ENCODE measurements around the gene RBMS1. TPM values are rescaled to one million over a fixed set of nuclear protein-coding genes. Genes with fewer than 3 reads are reported as not detected.

Gene RBMS1
- total RNA-seq, 4 donors from 2014 or later: 86.0 to 110 (median 91.5) TPM

- peaks cover 0 to 6% of the 10 kb centered on the region in 2 donors for H3K36me3 ChIP-seq
- H3K4me1 ChIP-seq: peaks cover 16 to 91% (median 19%) of the 10 kb centered on the region in 3 donors
- no peaks in the 10 kb centered on the region for H3K27me3 ChIP-seq
- WGBS, 2 donors (ENCODE audit: low coverage in 1 of 2): 55% methylated on average over 6 to 7 of the region's 7 CpGs
- TF ChIP-seq POLR2A (IDR thresholded peaks at IDR 0.05): no peak
- TF ChIP-seq POLR2AphosphoS5 (IDR thresholded peaks at IDR 0.05): peak; percentile 39
- peak overlapping the region in 3 of 4 donors; percentile 5 to 24 (median 22) for H3K27ac ChIP-seq
- ATAC-seq: no peak
- H3K9me3 ChIP-seq: no peaks in the 10 kb centered on the region
- no peak overlapping the region for H3K4me3 ChIP-seq
Measured at GRCh38 chr2:160317181-160318099, 176.2 kb downstream of the RBMS1 start.

GRCh38 chr2:160315337-160315736 lies 178.3 kb downstream of the RBMS1 start:
- ATAC-seq: no peak
- WGBS, 2 donors (ENCODE audit: low coverage in 1 of 2): 37 to 52% methylated on average over 2 of the region's 2 CpGs
- Histone ChIP-seq H3K4me1 (peaks cover 14 to 76% (median 16%) of the 10 kb centered on the region in 3 donors), H3K9me3 (no peaks in the 10 kb centered on the region), H3K27ac (no peak overlapping the region), H3K4me3 (no peak overlapping the region), H3K27me3 (no peaks in the 10 kb centered on the region), H3K36me3 (peaks cover 0 to 17% of the 10 kb centered on the region in 2 donors)
- TF ChIP-seq POLR2A (IDR thresholded peaks at IDR 0.05) (no peak), CTCF (IDR thresholded peaks at IDR 0.05) (no peak), POLR2AphosphoS5 (IDR thresholded peaks at IDR 0.05) (peak; percentile 17), EP300 (IDR thresholded peaks at IDR 0.05) (no peak)

GRCh38 chr2:160310118-160310828 lies 183.3 kb downstream of the RBMS1 start:
- ATAC-seq: no peak
- Histone ChIP-seq H3K9me3 (no peaks in the 10 kb centered on the region), H3K4me3 (no peak overlapping the region), H3K27me3 (no peaks in the 10 kb centered on the region), H3K4me1 (peaks cover 7 to 70% (median 15%) of the 10 kb centered on the region in 3 donors), H3K36me3 (peaks cover 0 to 17% of the 10 kb centered on the region in 2 donors), H3K27ac (peak overlapping the region in 2 of 4 donors; percentile 1 to 5)
- no peak for TF ChIP-seq POLR2A (IDR thresholded peaks at IDR 0.05)
- TF ChIP-seq EP300 (IDR thresholded peaks at IDR 0.05): no peak
- TF ChIP-seq POLR2AphosphoS5 (IDR thresholded peaks at IDR 0.05): no peak
- TF ChIP-seq CTCF (IDR thresholded peaks at IDR 0.05): no peak
- WGBS, 2 donors (ENCODE audit: low coverage in 1 of 2): 40 to 41% methylated on average over 8 of the region's 8 CpGs

GRCh38 chr2:160309585-160309984 lies 184.0 kb downstream of the RBMS1 start:
- no peaks in the 10 kb centered on the region for H3K27me3 ChIP-seq
- H3K4me1 ChIP-seq: peaks cover 6 to 64% (median 15%) of the 10 kb centered on the region in 3 donors
- no peak for ATAC-seq
- TF ChIP-seq POLR2AphosphoS5 (IDR thresholded peaks at IDR 0.05) (no peak), CTCF (IDR thresholded peaks at IDR 0.05) (no peak), POLR2A (IDR thresholded peaks at IDR 0.05) (no peak), EP300 (IDR thresholded peaks at IDR 0.05) (no peak)
- no peaks in the 10 kb centered on the region for H3K9me3 ChIP-seq
- H3K27ac ChIP-seq: no peak overlapping the region
- peaks cover 0 to 17% of the 10 kb centered on the region in 2 donors for H3K36me3 ChIP-seq
- no peak overlapping the region for H3K4me3 ChIP-seq

GRCh38 chr2:160308915-160309314 lies 184.7 kb downstream of the RBMS1 start:
- H3K27me3 ChIP-seq: no peaks in the 10 kb centered on the region
- ATAC-seq: no peak
- H3K4me1 ChIP-seq: peaks cover 9 to 66% (median 15%) of the 10 kb centered on the region in 3 donors
- TF ChIP-seq EP300 (IDR thresholded peaks at IDR 0.05) (no peak), POLR2AphosphoS5 (IDR thresholded peaks at IDR 0.05) (no peak), CTCF (IDR thresholded peaks at IDR 0.05) (no peak), POLR2A (IDR thresholded peaks at IDR 0.05) (no peak)
- WGBS, 2 donors (ENCODE audit: low coverage in 1 of 2): 79 to 93% methylated on average over 2 to 5 of the region's 5 CpGs
- no peaks in the 10 kb centered on the region for H3K9me3 ChIP-seq
- peaks cover 0 to 17% of the 10 kb centered on the region in 2 donors for H3K36me3 ChIP-seq
- H3K27ac ChIP-seq: no peak overlapping the region
- no peak overlapping the region for H3K4me3 ChIP-seq

All from gastroesophageal sphincter (tissue), 4 donors.